ENCODE results near the gene ZNRF1.

GRCh38 chr16:74995986-74996385 lies 2.8 kb upstream of the ZNRF1 start:
- TF ChIP-seq, protein P1, sequence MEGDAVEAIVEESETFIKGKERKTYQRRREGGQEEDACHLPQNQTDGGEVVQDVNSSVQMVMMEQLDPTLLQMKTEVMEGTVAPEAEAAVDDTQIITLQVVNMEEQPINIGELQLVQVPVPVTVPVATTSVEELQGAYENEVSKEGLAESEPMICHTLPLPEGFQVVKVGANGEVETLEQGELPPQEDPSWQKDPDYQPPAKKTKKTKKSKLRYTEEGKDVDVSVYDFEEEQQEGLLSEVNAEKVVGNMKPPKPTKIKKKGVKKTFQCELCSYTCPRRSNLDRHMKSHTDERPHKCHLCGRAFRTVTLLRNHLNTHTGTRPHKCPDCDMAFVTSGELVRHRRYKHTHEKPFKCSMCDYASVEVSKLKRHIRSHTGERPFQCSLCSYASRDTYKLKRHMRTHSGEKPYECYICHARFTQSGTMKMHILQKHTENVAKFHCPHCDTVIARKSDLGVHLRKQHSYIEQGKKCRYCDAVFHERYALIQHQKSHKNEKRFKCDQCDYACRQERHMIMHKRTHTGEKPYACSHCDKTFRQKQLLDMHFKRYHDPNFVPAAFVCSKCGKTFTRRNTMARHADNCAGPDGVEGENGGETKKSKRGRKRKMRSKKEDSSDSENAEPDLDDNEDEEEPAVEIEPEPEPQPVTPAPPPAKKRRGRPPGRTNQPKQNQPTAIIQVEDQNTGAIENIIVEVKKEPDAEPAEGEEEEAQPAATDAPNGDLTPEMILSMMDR (IDR thresholded peaks at IDR 0.05; ENCODE audit: control extremely low read depth in 1 of 3, insufficient read depth in 1 of 3, low read depth in 1 of 3, low read length in 3 of 3) = no peak
- TF ChIP-seq POLR2A (IDR thresholded peaks at IDR 0.05; ENCODE audit: control extremely low read depth in 1 of 2, low read depth in 2 of 2, low read length in 2 of 2) (no peak), JUND (IDR thresholded peaks at IDR 0.05; ENCODE audit: low read length) (no peak)

Data from H1 (cell line).